Renal cortical epithelial cell (primary cell): ENCODE results near the gene C1orf53. TPM values are rescaled to one million over a fixed set of nuclear protein-coding genes. Genes with fewer than 3 reads are reported as not detected.

Experiments
- DNase-seq: peaks from one replicate; pipeline ENCODE4 v3.0.0-alpha.2; 2011; ENCODE audit warnings: low read depth
- total RNA-seq: library from RNA; depleted of rRNA; stranded (reverse); fragments of >200 nt; gene quantifications from 2 replicates; pipeline ENCODE4 v1.2.3, GENCODE V29; 2014

The C1orf53 gene
- total RNA-seq, 1 donor from 2014 or later = 6.2 TPM

DNA sequence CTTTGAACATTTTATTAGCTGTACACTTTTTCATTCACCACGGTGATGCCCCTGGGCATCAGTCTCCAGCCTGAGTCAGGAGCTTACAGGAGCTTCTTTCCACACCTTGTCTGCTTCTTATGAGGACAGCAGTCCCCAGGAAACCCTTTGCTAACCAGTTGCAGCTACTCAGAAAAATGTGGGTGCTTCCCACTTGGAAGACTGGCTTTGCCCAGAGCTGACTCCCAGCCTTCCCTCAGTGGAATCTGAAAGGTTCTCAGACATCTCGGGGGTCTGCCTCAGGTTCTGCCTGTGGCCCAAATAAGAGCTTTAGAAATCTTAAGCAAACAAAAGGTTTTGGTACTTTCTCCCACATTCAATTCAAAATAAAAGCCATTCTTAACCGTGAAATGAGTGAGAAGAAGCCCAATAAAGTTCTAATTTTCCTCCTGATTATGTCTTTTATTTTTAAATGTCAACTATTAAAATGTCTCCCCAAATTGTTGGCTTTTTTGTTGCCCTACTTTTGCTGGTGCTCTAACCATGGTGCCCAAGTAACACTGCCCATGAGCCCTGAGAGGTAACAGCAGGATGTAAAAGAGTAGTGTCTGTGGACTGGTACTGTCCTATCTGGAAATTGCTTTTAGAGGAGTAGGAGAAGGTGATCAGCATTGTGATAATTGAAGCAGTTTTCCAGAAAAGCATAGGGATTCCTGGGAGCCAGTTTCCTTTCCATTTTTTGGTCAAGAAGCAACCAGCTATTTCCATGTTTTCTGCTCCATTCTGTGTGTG is 5.6 kb downstream of the C1orf53 start:
- no peak for DNase-seq

DNA sequence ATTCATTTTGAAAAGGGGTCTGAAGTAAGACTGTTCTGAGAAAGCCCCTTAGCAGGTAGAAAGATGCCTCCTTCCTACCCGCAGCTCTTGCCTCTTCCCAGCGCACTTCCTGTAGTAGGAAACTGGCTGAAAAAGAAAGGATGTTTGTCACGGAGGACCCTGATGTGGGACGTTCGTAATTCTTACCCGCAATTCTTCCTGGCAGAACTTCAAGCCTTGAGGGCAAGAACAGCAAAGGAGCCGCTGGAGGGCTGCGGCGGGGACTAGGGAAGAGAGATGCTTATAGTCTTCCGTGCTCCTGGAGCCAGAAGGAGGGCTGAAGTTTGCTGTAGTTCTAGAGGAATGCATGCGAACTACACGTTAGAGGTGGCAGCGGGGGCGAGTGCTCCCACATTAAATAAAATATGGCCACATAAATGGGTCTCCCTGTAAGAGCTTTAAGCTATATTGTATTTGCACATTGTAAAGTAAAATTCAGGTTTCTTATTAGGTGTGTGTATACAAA is 6.3 kb downstream of the C1orf53 start:
- DNase-seq = no peak

DNA sequence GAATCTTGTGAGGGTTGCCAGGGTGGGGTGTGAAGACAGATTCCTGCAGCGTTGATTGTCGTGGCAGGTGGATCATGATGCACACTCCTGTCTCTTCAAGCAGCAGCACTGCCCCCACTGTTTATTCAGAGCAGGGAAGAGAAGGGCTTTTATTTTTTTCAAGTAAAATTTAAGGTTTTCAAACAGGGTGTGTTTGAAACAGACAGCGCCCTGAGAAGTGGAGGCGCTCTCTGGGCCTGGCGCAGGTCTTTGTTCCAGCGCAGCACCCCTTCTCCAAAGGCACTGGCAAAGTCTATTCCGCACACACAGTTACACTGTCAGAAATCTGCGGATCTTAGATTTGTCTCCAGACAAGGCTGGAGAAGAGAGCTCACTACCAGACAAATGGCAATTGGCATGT is 7.0 kb downstream of the C1orf53 start:
- DNase-seq = no peak

DNA sequence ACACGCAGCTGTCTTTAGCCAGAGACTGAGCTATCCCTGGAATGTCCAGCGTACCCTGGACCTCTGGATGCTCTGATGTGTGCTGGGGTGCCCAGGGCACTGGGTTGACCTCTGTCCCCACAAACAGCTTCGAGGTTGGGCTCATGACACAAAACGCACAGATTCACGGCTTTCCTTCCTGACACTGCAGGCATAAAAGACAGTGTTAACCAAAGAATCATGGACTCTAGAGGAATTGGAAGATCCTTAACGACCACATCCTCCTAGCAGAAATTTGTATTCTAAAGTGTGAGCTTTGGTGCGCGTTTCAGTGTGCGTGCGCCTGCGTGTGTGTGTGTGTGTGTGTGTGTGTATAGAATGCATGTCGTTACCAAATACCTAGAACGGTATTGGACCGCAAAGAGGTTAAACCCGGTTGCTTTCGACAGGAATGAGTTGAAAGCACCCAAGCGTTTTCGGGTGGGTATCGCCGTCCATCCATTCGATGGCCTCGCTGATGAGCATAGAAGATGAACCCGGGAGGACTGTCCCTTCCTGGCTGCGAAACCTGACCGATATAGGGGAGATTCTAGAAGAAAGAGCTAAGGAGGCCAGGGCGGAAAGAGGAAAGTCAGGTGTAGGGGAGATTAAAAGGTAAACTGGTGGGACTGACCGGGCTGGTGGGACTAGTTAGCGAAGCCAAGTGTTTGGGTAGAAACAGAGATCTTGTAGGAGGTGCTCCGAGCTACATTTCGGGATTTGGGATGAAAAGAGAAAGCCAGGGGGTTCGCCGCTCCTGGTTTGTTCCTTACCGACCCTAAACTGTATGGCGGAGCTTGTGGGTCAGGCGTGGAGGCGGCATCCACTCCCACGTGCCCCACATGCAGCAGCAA is 7.9 kb downstream of the C1orf53 start:
- no peak for DNase-seq

DNA sequence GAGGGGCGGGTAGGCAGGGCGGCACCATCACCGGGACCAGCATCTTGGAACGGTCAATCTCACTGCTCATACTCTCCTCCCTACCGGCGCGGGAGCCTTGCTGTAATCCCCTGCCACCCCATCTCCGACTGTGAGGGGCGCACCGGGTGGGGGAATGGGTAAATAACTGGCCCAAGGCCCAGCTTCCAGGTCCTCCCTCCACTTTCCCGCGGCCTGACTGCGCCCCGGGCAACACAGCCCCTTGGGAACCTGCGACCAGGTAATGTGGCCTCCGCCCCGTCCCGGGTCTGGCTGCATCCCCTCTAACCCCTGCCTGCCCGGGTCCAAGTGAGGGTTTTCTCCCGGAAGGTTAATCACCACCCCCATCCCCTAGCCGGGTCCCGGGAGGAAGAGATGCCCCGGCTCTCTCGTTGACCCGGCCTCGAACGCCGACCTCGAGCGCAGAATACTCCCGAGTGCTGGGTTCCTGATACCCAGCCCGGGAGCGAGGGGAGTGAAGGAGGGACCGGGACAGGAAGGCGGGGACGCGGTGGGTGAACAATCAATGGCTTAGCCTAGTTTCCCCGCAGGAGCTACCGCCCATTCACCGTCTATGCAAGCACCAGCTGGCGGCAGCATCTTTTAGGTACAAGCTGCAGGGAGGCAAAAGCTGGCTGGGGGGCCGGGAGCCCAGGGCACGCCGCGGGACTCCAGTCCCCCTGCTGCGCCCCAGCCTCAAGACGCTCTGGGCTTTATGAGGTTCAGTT is 8.9 kb downstream of the C1orf53 start:
- no peak for DNase-seq

GRCh38 chr1:197911857-197912696 is 9.6 kb downstream of the C1orf53 start:
- DNase-seq = no peak

- DNase-seq = no peak
Measured at GRCh38 chr1:197912739-197913494, 10.5 kb downstream of the C1orf53 start.

- DNase-seq = no peak
Measured at GRCh38 chr1:197913495-197914276, 11.3 kb downstream of the C1orf53 start.

DNA sequence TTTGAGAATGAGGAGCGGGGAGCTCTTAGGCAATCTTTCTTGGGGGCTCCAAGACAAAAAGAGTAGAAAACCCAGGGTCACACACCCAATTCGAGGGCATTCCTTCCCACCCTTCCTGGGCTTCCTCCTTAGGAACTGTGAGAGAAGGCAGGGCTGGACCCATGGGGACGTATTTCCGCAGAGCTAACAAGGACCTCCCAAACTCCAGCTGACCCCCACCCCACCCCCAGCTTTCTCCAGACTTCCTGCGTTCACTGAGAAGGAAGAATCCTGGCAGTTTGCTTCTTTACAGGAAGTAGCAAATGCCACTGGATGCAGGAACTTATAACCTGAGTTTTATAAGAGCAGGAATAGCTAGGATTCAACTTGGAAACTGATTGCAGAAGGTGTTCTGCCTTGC is 12.1 kb downstream of the C1orf53 start:
- DNase-seq = no peak

DNA sequence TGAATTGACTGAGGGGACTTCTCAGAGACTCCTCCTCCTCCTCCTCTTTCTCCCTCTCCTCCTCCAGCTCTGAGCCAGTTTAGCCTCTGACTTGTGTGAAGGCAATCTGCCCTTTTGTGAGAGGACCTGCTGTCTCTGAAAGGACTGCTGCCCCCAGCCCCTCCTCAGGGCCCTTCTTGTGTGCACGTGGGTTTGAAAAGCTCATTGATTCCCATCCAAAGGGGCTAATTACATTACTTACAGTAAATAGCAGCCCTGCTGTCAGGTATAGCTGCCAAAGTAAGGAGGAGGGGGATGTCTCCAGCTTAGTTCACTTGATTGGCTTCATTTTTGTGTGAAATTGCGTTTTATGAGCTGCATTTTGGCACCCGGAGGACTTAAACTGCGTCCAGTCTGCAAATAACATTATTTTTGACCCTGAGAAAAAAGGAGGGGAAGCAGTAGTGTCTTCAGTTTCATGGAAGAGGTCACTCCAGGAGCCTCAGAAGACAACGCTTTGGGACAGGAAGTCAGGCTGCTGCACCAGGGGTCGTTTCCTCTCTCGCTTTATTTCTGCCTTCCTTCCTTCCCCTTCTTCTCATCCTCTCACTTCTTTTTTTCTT is 12.9 kb downstream of the C1orf53 start:
- no peak for DNase-seq

GRCh38 chr1:197915862-197916499 is 13.6 kb downstream of the C1orf53 start:
- DNase-seq = no peak

DNA sequence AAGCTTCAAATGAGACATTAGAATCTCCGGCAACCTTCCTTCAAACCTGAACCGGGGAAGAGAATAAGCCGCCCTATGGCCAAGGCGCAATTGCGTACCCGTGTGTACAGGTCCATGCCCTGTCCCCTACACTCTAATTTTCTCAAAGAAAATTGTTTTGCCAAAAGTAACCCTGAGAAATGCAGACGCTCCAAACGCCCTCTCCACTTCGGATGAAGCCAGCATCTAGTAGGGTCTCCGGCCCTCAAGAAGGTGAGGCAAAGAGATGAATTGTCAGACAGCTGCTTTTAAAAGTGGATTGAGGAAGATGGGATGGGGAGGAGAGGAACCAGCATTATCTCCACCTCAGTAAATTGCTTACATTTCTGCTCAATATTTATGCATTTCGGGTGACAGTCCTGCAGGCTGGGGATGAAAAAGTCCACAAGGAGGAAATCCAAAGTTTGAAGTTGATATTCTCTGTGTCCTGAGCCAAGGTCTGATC is 14.1 kb downstream of the C1orf53 start:
- no peak for DNase-seq

DNA sequence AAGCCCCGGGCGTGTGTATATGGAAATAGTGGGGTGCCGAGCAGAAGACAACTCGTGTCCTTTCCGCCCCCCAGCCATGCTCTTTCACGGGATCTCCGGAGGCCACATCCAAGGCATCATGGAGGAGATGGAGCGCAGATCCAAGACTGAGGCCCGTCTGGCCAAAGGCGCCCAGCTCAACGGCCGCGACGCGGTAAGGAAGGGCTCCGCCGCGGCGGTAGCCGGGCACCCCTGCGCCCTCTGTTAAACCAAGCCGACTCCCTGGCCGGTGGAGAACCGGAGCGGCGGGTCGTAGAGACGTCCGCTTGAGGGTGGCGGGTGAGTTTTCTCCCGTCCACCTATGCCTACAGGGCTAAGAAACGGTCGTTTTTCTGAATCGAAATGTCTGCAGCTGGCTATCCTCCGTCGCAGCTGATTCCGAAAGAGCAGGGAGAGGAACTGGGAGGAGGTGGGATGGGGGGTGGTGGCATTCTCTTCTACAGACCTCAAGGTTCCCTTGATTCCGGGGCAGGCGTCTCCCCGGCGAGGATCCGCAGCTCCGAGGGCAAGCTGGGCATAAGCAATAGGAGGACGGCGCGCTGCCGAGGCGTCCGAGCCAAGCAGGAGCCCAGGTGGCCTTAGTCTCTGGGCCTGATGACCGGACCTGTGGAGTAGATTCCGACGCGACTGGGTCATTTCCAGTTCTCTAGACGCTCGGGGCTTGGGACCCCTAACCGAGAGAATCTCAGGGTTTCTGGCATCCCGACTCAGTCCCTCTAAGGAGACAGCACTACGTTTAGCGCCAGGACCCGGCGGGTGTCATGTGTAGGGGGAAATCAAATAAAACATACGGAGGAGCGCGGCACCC is 15.6 kb downstream of the C1orf53 start:
- DNase-seq = no peak

- DNase-seq = no peak
Measured at GRCh38 chr1:197918807-197919345, 16.4 kb downstream of the C1orf53 start.

DNA sequence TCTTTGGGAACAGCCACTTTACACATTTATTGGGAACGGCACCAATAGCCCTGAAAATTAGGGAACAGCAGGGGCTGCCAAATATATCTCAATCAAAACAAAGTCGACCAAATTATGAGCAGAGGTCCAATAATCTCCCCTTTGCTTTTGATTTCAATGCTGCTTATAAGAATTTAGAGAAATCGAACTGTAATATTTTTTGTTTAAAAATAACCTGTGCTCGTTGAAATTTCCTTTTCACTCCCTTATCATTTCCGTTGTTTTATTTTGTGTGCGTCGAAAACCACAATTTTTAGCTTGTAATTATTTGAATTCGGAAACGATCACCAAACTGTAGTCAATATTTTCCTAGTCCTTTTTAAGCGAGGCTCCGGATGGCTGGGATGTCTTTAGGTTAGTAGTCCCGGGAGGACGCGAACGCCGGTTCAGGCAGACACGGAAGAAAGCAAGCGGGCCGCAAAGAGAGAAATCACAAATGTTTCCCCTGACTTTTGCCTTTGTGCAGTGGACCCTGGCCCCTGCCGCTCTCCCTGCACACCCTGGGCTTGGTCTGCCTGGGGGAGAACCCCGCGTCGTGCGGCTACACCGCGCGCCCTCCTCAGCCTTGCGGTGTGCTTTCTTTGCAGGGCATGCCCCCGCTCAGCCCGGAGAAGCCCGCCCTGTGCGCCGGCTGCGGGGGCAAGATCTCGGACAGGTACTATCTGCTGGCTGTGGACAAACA is 17.1 kb downstream of the C1orf53 start:
- DNase-seq = no peak

DNA sequence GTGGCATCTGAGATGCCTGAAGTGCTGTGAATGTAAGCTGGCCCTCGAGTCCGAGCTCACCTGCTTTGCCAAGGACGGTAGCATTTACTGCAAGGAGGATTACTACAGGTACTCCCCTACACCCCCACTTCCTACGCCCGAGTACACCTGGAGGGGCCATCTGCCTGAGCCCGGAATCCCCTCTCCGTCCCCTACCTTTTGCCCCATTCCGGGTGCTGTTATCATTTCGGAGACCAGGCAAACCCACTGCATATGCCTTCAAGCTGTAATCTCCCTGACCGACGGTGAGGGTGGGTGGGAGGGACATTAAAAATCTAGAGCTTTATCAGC is 17.6 kb downstream of the C1orf53 start:
- DNase-seq = no peak
